DMS53 (cell line): ENCODE data around the gene OSBPL5.

Experiments
- DNase-seq: peaks from one replicate; lab custom pipeline; 2025; lab: John Stamatoyannopoulos, UW

OSBPL5 gene

GRCh38 chr11:3096909-3097530, 68.1 kb downstream of the OSBPL5 start:
- DNase-seq = no peak

- peak; percentile 14 for DNase-seq
These were observed 69.3 kb downstream of the OSBPL5 start for GRCh38 chr11:3095712-3096361.

GRCh38 chr11:3094223-3094824, 70.8 kb downstream of the OSBPL5 start:
- no peak for DNase-seq

GRCh38 chr11:3093281-3094191, 71.6 kb downstream of the OSBPL5 start:
- peak; percentile 62 for DNase-seq

DNA sequence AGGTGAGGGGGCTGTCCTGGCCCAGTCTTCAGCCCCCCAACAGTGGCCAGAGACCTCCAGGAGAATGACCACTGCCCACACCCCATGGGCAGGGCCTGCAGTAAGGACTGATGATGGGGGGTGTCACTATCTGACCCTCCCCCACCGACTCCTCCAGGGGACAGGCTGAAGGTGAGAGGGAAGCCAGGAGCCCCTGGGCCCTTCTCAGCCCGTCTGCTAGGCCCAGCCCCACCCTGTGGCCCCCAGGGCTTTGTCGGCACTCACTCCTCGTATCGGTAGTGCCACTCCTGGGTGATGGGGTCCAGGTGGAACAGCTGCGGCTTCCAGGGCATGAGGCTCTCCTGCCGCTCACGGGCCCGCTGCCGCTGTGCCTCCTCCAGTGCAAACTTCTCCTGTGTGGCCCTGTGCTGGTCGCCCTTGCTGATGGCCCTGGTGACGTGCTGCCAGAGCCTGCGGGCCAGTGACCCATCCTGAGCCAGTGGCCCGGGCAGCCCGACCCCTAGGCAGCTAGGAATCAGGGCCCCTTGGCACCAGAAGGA, 72.4 kb downstream of the OSBPL5 start:
- no peak for DNase-seq

- peak; percentile 83 for DNase-seq
These were observed 73.1 kb downstream of the OSBPL5 start for GRCh38 chr11:3091846-3092602.

GRCh38 chr11:3091081-3091845, 73.8 kb downstream of the OSBPL5 start:
- no peak for DNase-seq

DNA sequence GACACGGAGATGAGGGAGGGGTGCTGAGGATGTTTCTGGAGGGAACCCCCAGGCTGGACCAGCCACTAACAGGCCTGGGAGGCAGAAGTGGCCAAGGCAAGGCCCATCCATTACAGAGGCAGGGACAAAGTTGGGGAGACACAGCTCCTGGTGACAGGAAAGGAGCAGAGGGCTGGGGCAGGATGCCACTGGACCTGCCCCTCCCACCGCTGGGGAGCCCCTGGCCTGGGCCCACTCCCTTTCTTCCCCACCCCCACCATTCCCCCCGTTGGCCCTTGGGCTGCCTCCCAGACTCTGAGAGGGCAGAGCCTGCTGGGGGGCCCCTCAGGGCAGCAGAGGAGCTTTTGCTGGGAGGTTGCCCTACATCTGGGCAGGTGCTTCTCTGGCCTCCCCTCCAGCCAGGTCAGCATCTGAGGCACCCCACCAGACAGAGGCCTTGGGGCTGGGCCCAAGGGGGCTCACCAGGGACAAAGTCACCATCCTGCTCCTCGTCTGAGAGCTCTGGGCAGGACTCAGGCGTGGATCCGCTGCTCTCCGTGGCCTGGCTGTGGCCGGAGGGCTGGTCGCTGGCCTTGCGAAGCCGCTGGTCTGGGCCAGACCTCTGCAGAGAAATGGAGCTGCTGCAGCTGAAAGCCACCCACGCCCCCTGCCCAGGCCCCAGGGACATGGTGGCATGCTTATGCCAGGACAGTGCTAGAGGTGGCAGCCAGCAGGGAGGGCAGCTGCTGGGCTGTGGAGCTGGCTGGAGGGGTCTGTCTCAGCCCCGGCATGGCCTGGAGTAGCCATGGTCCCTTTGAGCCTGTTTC, 74.8 kb downstream of the OSBPL5 start:
- DNase-seq = no peak

DNA sequence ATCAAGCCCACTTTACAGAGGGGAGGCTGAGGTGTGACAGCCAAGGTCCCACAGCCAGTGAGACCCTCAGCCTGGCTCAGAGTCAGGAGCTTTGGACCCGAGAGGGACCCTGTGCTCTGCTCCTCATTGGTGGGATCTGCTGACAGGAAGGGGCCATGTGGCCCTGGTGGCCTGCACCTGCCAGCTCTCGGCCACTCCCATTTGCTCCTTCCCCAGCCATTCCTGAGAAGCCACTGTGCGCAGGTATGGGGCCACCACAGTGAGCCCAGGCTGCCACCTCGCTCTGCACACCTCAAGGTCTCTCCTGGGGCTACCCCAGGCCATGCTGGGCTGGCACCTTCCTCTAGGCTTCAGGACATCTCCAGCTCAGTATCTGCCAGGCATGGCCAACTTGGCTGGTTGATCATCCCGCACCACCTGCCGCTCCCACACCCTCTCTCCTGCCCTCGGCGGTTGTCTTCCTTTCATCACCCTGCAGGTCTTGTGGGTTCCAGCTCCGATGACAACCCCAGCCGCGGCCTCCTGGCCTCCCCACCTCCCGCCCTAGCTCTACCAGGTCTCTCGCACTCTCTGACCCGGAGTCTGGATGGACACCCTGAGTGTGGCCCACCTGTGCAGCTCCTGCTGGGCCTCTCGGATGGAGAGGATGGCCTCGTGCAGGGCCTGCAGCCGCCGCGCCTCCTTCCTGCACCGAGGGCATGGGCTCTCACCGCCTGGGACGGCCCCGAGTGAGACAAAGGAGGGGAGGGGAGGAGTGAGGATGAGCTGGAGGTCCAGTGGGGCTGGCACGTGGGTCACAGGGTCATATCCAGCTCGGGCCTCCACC, 75.7 kb downstream of the OSBPL5 start:
- no peak for DNase-seq

GRCh38 chr11:3088806-3089205, 76.3 kb downstream of the OSBPL5 start:
- peak; percentile 14 for DNase-seq

DNA sequence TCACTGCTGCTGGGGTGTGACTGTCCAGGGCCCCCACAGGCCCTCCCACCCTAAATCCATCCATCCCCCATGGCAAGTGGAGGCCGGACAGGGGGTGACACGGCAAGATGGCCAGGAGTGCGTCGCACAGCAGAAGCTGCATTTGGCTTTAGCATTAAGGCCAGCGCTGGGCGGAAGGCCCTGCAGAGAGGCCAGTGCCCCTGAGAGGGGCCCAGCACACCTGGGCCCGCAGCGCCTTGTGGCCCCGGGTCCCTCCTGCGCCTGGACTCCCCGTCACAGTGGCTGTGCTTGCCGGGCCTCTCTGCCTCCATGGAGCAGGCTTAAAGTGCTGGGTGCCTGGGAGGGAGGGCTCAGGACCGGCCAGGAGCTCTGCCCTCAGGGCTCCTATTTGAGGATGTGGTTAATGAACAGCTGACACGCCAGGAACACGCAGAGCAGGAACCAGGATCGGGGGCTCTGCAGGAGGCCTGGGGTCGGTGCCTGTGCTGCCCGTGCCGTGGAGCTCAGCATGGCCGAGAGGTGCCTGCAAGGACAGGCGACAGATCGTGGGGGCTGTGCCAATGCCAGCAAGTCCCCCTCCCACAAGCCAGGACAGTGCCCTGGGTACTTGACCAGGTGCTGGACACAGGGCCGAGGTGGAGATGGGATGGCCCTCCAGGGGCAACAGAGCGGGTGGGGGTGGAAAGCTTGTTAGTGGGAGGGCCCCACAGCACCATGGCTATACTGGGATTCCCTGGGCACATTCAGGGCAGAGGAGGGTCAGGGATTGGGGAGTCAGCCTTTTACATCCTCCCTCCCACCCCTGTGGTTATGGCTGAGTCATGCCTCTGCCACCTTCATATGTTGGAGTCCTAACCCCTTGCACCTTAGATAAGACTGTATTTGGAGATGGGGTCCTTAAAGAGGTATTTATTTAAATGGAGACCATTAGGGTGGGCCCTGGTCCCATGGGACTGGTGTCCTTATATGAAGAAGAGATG, 77.0 kb downstream of the OSBPL5 start:
- DNase-seq = no peak

DNA sequence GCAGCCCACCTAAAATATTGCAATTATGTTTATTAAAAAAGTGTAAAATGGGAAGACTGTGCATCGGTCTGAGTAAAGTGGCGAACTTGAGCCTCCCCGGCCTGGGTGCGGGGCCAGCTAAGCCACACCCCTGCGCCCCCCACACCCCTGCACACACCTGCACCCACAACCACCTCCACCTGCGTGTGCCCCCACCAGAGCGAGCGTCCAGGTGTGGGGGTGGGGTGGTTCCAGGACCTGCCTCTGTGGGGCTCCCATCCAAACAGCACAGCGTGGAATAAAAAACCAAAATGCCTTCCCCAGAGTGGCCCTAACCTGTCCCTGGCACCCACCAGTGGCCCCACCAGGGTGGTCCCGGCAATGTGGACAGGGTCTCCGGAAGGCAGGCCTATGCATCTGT, 77.7 kb downstream of the OSBPL5 start:
- DNase-seq = no peak

DNA sequence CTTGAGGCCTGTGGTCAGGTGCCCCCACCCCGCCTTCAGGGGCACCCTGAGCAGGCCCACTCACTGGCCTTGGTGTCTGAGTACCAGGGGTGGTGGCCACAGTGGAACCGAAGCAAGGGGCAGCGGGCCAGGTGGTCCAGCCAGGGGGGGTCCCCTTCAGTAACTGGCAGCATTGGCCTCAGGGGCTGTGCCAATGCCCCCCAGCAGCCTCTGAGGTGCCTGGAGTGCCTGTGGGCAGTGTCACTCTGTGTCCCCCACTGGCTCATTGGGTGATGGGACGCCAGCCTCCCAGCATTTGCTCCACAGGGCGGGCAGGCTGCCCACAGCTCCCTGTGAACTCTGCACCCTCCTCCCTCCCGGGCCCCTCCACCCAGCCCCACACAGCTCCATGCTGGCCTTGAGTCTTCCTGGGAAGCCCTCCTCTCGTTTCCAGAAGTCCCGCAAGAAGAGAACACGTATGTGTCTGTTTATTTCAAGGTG, 78.4 kb downstream of the OSBPL5 start:
- DNase-seq = no peak

GRCh38 chr11:3086114-3086513, 79.0 kb downstream of the OSBPL5 start:
- DNase-seq = no peak

DNA sequence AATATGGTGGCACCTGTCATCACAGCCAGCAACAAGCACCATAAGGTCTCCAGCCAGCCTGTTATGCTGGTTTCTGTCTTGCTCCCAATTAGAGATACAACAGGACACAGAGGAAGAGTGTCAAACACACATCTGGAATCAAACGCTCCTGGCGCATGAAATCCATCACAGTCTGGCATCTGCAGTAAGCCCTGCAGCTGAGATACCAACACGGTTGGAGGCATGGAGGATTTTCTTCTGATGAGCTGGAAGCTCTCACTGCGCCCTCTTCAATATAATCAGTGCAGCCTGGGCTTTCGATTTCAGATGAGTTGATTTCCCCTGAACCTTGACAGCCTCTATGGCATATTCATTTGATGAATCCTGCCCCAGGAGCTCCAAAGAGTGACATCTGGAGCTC, 80.1 kb downstream of the OSBPL5 start:
- DNase-seq = no peak

DNA sequence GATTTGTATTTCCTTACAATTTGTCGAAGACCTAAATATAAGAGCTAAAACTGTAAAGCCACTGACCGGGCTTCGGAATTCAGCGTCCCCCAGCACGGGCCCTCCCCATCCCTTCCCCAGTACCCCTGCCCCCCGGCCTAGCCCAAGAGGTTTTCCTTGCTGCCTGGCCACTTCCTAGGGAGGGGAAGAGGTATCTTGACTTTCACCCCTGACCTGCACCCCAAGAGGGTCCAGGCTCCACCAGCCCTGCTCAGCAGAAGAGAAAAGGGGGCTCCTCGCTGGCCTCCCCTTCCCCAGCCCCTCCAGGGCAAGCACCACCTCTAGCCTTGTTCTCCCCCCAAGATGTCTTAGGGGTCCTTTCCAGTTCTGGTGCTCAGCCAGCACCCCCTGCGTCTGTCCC, 81.8 kb downstream of the OSBPL5 start:
- DNase-seq = no peak

DNA sequence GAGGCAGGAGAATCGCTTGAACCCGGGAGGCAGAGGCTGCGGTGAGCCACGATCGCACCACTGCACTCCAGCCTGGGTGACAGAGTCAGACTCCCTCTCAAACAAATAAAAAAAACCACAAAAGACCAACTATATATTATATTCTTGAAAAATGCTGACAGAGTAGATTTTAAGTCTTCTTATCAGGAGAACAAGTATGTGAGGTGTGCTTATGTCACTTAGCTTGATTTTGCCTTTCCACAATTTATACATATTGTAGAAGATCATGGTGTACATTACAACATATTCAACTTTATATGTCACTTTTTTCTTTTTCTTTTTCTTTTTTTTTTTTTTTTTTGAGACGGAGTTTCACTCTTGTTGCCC, 83.7 kb downstream of the OSBPL5 start:
- no peak for DNase-seq
